Measurements from ENCODE around the gene AVEN.
"Not testable (repeated sequence)": the region's sequence is repeated elsewhere in the genome, so short reads cannot be mapped to it uniquely, and the experiment has no call there.

The AVEN gene

GRCh38 chr15:34039790-34040113 lies 748 bp upstream of the AVEN start:
- peak overlapping the region; percentile 98 for H3K27ac ChIP-seq
- TF ChIP-seq, protein P1, sequence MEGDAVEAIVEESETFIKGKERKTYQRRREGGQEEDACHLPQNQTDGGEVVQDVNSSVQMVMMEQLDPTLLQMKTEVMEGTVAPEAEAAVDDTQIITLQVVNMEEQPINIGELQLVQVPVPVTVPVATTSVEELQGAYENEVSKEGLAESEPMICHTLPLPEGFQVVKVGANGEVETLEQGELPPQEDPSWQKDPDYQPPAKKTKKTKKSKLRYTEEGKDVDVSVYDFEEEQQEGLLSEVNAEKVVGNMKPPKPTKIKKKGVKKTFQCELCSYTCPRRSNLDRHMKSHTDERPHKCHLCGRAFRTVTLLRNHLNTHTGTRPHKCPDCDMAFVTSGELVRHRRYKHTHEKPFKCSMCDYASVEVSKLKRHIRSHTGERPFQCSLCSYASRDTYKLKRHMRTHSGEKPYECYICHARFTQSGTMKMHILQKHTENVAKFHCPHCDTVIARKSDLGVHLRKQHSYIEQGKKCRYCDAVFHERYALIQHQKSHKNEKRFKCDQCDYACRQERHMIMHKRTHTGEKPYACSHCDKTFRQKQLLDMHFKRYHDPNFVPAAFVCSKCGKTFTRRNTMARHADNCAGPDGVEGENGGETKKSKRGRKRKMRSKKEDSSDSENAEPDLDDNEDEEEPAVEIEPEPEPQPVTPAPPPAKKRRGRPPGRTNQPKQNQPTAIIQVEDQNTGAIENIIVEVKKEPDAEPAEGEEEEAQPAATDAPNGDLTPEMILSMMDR (conservative IDR thresholded peaks at IDR 0.05): no peak

DNA sequence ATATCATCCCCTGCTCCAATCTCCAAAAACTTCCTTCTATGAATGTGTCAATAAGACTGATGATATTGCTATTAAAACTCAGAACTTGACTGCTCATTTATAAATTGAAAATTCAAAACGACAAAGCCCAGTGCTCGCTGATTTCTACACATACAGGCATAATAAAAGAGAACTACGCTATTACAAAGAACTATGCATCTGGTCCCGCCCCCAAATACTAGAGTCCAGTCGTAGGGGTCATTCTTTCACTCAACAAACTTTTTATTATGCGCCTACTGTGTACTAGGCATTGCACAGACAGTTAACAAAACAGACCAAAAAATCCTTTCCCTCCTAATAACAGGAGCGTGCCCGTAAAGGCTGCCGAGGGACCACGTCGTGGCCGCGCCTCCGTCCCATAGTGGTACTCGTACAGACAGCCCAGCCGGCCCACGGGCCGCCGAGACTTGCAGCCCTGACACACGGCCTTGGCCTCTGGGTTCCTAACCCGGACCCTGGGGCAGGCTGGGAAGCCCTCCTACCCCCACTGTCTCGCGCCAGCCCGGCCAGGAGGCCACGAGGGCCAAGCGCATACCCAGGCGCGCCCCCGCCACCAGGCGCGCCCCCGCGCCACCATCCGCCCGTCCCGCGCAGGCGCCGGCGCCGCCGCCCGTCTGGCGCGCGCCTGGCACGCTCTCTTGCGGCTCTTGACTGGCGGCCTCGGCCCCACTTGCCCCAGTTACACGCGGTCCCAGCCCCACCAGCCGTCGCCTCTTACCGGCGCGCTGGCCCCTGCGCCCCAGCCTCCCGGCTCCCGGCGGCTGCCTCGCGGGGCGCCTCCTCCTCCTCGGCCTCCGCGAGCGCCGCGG lies 757 bp downstream of the AVEN start:
- TF ChIP-seq, protein P1 (conservative IDR thresholded peaks at IDR 0.05): no peak
- H3K27ac ChIP-seq: peak overlapping the region; percentile 98

DNA sequence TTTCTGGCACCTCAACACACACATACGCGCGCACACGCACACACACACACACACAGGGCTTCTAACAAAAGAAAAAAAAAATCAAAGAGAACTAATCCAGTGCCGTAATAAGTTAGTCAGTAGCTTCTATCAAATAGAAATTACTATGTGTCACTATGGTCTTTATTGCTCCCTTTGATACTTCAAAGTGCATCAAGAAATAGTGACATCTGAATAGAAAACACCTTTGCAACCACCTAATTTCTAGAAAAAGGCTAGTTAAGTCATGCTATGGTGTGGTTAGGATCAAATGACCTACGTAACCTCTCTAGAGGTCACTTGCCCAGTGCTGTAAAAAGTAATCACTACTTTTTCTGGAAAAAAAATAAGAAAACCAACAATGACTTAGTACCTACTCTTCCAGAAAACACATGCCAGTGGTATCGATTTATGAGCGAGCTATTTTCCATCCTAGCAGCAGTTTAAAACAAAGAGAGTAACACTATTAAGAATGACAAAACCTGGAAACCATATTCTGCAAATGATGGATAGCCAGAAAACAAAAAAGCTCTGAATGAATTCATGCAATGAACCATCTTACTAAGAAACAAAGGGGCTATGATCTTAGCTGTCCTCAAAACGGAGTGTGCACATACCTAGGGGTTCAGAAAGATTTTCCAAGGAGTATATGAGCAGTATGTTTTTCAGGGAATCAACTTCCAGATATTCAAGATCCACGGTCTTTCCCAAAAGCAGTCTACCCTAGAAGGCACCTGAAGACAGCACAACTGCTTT lies 6.8 kb downstream of the AVEN start:
- TF ChIP-seq, protein P1 (conservative IDR thresholded peaks at IDR 0.05): no peak
- H3K27ac ChIP-seq: no peak overlapping the region

- TF ChIP-seq, protein P1 (conservative IDR thresholded peaks at IDR 0.05): no peak
Measured at GRCh38 chr15:34027606-34028005, 11.4 kb downstream of the AVEN start.

DNA sequence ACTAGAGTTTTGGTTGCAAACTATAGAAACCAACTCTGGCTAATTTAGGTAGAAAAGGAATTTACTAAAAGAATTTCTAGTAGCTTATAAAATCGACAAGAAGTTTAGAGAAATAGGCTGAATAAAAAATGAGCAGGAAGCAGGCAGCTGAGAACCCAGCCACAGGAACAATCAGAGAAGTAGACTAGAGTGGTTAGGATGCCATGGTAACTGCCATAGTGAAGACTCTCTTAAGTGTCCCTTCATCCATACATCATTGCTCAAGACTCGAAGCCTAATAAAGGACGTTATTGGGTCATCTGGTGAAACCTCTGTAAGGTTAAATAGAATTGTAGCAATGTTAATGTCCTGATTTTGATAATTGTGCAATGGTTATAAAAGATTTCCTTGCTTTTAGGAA lies 13.8 kb downstream of the AVEN start:
- TF ChIP-seq, protein P1 (conservative IDR thresholded peaks at IDR 0.05): no peak
- no peak overlapping the region for H3K27ac ChIP-seq

More at GRCh38 chr15:34027606-34028005, 11.4 kb downstream of the AVEN start:
- no peak overlapping the region for H3K27ac ChIP-seq

DNA sequence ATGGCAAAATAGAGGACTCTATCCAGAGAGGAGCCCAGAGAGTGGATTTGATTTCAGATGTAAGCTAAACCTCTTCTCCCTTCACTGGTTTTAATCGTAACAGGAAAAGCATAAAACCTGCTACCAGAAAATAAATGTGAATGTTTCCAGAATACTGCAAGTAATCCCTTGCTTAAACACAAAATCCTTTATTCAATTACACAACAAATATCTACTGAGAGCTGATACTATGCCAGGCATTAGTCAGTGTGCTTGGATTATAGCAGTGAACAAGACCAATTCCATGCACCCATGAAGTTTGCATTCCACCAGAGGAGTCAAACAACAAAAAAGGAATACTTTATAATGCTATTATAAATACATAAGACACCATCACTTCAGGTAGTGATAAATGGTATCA lies 15.1 kb downstream of the AVEN start:
- TF ChIP-seq, protein P1 (conservative IDR thresholded peaks at IDR 0.05): no peak
- H3K27ac ChIP-seq: peak overlapping the region; percentile 38

GRCh38 chr15:34019369-34019990 lies 19.5 kb downstream of the AVEN start:
- TF ChIP-seq, protein P1 (conservative IDR thresholded peaks at IDR 0.05): no peak
- H3K27ac ChIP-seq: no peak overlapping the region

GRCh38 chr15:34018738-34019137 lies 20.3 kb downstream of the AVEN start:
- not testable (repeated sequence) for H3K27ac ChIP-seq
